GM15510 (cell line): Measurements from ENCODE around the gene ZBTB46.

Source experiments
- POLR2A ChIP-seq: IDR thresholded peaks from 3 replicates; pipeline ENCODE4 v1.6.1; 2011; ENCODE audit warnings: borderline replicate concordance; ENCODE audit not compliant: insufficient read length; ENCODE audit errors: extremely low read depth

The ZBTB46 gene

DNA sequence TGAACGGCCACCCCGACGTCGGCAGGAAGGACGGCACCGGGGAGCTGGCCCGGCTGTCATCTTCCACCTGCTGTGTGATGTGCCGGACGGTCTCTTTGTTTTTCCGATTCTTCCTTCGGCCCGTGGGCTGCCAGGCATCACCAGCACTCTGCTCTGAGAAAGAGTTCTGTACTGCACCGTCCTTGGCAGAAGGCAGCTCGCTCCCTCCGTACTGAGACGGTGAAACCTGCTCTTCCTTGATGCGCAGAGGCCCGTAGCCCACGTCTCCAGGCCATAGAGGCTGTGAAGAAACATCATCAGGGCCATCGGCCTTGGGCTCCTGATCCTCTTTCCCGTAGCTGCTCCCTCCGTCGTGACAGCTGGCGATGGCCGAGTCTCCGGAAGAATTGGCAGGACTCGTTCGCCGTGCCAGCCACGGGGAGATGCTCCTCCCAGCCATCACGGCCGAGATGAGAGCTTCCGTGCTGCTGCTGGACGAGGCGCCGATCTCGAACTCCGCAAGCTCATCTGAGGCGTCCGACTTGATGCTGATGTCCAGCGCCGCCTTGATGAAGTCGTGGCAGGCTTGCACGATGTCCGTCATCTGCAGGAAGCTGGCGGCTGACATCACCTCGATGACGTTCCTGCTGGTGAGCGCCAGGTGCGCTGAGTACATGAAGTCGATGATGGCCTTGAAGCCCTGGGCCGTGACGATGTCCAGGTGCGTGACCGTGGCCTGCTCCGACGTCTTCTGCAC, 41.1 kb downstream of the ZBTB46 start:
- TF ChIP-seq POLR2A: no peak

DNA sequence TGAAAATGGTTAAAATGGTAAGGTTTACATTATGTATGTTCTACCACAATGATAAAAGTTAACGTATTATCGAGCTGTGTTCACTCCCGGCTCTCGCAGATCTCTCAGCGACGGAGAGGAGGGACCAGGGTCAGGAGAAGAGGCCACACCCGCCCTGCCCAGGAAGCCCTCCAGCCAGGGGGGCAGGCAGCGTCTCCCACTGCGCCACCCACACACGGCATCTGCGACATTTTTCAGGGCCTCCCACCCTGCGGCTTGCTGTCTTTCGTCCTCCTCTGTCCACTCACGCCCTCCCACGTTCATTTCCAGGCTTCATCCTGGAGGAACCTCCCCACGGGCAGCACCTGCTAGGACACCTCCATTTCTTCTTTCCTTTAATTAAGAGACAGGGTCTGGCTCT, 43.3 kb downstream of the ZBTB46 start:
- no peak for TF ChIP-seq POLR2A

DNA sequence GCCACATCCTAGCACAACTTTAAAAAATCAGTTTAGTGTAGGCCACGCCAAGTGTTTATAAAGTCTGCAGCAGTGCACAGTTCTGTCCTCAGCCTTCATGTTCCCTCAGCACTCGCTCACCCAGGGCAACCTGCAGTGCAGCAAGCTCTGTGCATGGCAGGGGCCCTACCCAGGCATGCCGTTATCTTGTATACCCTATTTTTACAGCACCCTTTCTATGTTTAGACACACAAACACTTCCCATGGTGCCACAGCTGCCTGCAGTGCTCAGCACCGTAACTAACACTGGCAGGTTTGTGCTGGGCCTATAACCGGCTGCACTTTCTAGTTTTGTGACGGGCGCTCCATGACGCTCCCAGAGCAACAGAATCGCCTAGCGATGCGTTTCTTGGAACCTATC, 43.8 kb downstream of the ZBTB46 start:
- no peak for TF ChIP-seq POLR2A

DNA sequence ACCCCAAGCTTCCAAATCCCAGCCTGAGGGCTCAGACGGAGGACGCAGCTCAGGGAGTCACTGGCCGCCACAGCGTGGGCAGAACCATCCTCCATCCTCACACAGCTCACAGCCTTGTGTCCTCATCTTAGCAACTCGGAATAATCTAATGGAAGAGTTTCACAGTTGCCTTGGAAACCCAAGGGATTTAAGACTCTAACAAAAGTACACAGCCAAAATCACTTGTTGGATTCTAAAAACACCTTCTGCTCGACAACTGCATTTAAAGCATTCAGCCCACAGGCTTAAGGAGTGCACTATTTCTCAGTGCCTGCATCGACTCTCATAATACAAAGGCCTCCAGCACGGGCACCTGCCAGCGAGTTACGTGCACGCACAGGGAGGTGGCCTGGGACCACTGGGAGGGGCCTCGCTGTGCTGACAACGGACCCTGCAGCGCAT, 45.4 kb downstream of the ZBTB46 start:
- TF ChIP-seq POLR2A: no peak

DNA sequence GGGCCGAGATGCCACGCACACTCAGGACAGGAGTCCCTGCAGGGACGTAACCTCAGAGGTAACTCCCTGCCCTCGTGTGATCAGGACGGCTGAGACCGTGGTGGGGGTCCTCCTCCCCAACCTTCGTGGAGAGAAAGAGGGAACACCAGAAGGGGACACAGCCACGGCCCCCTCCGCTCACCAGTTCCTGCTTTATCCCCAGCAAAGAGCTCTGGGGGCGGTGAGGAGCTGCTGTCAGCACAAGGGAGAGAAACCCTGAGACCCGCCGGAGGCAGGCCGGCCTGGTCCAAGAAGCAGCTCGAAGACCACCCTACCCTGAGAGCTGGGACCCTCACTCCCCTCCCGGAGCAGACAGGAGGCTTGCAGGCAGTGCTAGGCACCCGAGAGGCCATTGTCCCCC, 47.1 kb downstream of the ZBTB46 start:
- TF ChIP-seq POLR2A: no peak

DNA sequence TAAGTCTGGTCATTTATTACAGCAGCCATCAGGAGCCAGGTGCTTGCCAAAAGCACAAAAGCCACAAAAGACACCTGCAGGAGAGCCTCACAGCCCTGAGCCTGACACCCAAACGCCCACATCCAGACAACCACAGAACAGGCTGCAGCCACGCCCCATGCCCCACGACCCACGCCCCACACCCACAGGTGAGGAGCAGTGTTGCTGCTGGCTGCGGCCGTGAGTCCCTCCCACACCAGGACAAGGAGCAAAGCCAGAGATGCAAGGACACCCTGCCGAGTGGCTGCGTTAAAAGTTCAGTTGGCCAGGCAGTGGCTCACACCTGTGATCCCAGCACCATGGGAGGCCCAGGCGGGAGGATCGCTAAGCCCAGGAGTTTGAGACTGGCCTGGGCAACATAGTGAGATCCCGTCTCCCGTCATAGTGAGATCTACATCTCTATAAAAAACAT, 48.5 kb downstream of the ZBTB46 start:
- TF ChIP-seq POLR2A: no peak

DNA sequence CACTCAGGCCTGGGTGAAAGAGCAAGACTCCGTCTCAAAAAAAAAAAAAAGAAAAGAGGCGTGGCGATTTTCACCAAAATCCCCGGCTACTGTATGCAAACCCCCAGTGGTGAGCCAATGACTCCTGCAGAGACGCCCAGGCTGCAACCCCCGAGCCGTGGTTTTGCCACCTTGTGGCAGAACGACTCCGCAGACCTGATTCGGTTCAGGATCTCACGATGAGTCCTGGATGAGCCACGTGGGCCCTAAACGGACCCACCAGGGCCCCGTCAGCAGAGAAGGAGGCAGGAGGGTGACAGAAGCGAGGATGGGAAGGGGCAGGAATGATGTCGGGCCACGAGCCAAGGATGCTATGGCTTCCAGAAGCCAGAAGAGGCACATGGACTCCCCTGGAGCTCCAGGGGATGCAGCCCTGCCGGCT, 49.0 kb downstream of the ZBTB46 start:
- no peak for TF ChIP-seq POLR2A

DNA sequence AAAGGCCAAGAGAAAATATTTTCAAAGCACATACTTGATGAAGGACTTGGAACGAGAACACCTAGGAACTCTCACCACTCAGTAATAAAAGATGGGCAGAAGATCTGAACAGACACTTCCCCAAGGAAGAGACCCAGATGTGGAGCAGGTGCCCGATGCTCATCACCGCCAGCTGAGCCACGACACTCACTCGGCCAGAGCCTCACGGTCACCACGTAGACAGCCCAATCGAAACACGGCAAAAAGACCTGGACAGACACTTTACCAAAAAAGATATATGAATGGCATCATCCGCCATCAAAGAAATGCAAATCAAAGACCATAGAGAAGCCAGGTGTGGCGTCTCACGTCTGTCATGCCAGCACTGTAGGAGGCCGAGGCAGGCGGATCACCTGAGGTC, 49.9 kb downstream of the ZBTB46 start:
- no peak for TF ChIP-seq POLR2A

DNA sequence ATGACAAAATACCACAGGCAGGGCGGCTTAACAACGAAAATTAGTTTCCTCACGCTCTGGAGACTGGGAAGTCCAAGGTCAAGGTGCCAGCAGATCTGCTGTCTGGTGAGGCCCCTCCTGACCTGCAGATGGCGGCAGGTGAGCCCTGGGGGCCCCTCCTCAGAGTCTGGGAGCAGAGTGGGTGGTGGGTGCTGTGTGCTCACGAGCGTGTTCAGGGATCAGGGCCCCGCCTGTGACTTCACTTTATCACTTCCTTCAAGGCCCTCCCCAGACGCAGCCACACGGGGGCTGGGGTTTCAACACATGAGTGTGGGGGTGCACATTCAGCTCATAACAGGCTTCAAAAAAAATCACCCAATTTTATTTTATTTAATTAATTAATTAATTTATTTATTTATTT, 52.2 kb downstream of the ZBTB46 start:
- TF ChIP-seq POLR2A: no peak

DNA sequence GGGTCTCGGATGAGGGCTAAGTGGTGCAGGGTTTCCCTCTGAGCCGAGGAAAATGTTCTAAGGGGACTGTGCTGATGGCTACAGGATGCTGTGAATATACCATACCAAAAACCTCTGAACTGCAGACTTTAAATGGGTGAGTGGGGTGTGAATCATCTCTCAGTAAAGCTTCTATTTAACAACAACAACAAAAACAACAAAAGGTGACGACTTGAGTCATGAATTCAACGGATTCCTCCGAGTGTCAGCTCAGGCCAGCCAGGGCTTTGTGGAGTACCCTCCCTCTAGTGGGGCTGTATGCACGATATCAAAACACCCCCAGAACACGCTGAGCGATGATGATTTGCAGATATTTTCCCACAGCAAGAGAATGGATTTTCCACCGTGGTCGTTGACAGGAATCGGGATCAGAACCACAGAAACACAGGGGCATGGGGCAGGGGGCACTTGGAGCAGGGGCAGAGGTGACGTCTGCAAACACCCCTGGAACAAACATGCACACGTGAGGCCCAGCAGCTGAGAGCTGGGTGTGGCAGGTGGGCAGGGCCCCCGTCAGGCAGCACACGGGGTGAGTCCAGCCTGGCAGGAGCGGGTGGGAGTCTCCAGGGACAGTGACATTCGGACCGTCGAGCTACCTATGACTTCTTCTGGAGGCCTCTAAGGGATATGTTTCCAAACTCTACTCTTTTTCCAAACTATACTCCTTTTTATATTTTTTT, 52.9 kb downstream of the ZBTB46 start:
- TF ChIP-seq POLR2A: no peak

DNA sequence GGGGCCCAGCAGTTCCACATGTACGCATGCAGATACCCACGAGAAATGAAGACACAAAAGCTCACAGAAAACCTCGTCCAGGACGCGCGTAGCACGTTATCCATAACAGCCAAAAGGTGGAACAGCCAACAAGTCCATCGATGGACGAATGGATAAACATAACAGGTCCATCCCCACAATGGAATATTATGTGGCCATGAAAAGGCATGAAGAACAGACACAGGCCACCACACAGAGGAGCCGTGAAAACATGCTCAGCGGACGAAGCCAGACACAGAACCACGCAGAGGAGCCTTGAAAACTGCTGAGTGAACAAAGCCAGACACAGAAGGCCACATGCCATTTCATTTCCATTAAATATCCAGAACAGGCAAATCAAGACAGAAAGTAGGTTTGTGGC, 53.5 kb downstream of the ZBTB46 start:
- no peak for TF ChIP-seq POLR2A

DNA sequence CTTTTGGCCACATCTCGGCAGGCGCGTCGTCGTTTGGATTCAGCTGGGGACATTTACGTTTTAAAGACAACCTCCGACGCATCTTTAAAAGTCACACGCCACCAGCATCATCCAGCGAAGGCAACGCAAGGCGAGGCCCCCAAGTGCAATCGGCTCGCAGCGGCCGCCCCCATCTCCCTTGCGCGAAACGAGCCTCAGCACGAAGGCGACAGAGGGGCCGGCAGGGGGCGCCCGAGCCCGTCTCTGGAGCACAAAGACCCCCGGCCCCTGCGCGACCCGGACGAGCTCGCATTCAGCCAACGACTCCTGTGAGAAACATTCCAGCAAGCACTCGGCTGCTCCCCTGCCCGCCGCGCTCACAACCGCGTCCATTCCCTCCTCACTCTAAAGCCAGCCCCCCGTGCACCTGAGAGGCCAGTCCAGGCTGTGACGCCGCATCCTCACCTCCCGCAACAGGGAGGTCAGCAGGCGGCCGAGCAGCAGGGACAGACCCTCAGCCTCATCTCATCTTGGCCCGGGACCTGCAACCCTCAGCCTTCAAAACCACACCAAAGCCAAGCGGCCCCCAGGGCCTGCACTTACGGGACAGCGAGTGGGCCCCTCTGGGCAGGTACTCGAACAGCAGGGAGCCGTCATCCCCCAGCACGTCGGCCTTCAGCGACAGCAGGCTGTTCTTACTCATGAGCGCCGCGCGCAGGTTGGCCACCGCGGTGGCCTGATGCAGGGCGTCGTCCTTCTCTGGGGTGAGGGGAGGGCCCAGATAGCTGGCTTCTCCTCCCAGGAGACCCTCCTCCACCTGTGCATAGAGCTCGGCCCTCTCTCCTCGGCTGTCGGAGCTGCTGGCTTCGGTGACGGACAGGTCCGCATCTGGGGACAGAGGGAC, 55.7 kb downstream of the ZBTB46 start:
- TF ChIP-seq POLR2A: no peak

DNA sequence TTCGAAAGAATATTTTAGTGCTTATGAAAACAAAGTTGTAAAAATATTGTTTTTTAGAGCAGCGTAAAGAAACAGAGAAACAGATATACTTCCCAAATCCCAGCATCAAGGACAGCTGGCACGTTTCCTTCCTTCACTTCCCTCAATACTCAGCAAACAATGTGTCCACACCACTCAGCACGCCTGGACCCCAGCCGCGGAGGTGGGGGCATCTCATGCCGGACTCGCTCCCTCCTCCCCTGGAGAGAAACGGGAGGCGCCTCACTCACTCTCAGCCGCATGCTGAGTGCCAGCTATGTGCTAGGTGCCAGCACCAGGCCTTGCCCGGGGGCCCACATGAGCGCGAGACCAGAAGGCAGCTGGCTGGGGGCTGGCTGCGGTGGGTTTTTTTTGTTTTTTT, 56.8 kb downstream of the ZBTB46 start:
- TF ChIP-seq POLR2A: no peak

DNA sequence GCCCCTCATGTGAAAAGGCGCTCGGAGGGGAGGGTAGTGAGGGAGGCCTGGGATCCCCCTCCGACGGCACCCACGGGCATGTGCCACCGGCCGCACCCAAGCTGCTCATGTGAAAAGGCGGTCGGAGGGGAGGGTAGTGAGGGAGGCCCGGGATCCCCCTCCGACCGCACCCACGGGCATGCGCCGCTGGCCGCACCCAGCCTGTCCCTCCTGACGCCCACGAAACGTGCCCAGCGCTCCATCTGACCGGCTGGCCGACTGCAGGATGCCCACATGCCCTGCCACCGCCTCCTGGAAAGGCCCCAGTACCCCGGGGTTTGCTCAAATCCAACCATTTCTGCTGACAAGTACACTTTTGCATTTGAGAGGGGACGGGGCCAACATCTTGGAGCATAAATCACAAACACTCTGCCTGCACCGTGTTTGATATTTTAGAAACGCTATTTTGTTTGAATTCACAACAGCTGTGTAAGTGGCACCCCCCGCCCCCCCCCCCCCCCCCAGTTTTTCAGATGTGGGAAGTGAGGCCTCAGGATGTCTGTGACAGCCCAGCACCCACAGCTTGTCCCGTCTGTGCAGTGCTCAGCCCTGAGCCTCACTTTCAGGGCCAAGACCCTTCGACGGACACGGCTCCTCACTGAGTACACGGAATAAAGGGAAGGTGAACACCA, 57.4 kb downstream of the ZBTB46 start:
- TF ChIP-seq POLR2A: no peak
